Adrenal gland (tissue), 12 donors: ENCODE measurements around the gene FIS1. TPM values are rescaled to one million over a fixed set of nuclear protein-coding genes. Genes with fewer than 3 reads are reported as not detected.
"Not testable (repeated sequence)": the region's sequence is repeated elsewhere in the genome, so short reads cannot be mapped to it uniquely, and the experiment has no call there.

ENCODE experiments used
- DNase-seq, 7 donors: peaks; one replicate each; pipeline ENCODE4 v3.0.0-alpha.2; 2019 to 2020
- H3K27ac ChIP-seq, 5 donors: fragments of 200-600 bp; sonication (generic) in 4 of 5; 1 replicate in 3 of 5; 2 replicates in 2 of 5; pipeline versions ENCODE4 v1.5.1 to v1.8.0; 2016 to 2020; ENCODE audit warnings: mild to moderate bottlenecking in 1 of 5
- H3K27me3 ChIP-seq: fragments of 200-600 bp; 2 replicates; pipeline ENCODE4 v1.8.0; 2021
- H3K36me3 ChIP-seq, 2 donors: fragments of 200-600 bp; replicated peaks in 1 of 2; 1 replicate in 1 of 2; 2 replicates in 1 of 2; pipeline versions ENCODE4 v1.5.1 to v1.8.0; 2018 to 2022
- H3K4me1 ChIP-seq, 2 donors: fragments of 200-600 bp; replicated peaks in 1 of 2; 1 replicate in 1 of 2; 2 replicates in 1 of 2; pipeline versions ENCODE4 v1.5.1 to v1.8.0; 2018 to 2021
- H3K4me3 ChIP-seq, 4 donors: fragments of 200-600 bp; sonication (generic) in 3 of 4; one replicate each; pipeline ENCODE4 v1.5.1; 2016 to 2018
- H3K9me3 ChIP-seq, 3 donors: fragments of 200-600 bp; sonication (generic) in 1 of 3; replicated peaks in 1 of 3; 1 replicate in 2 of 3; 2 replicates in 1 of 3; pipeline versions ENCODE4 v1.5.1 to v1.8.0; 2016 to 2021
- CTCF ChIP-seq, 6 experiments: fragments of 450-650 bp in 4 of 6; fragments of 200-600 bp in 2 of 6; sonication (generic) in 1 of 6; IDR thresholded peaks; 1 replicate in 5 of 6; 2 replicates in 1 of 6; pipeline versions ENCODE4 v1.5.1 to v1.8.0; 2016 to 2021; ENCODE audit warnings: antibody characterized with exemption in 6 of 6, mild to moderate bottlenecking in 2 of 6, moderate library complexity in 1 of 6
- POLR2A ChIP-seq, 2 donors: fragments of 450-650 bp; IDR thresholded peaks; one replicate each; pipeline ENCODE4 v1.6.1; 2017; ENCODE audit warnings: antibody characterized with exemption in 2 of 2, mild to moderate bottlenecking in 2 of 2, moderate library complexity in 1 of 2
- WGBS, 4 donors: extraction: QIAGEN DNeasy Blood & Tissue Kit in 2 of 4; methylation state at CpG; one replicate each; pipeline versions ENCODE4 v1.1.5 to v1.1.7; 2013 to 2017; 5-methylcytosine and 5-hydroxymethylcytosine counted together
- intact Hi-C, 2 donors: fragments of 100-400 bp; cut with DNase I; formaldehyde crosslinking; loops; one replicate each; pipeline versions ENCODE4 v1.14.1 to v1.15.0; 2022 to 2023
- polyA plus RNA-seq, 3 donors: library from polyadenylated mRNA; stranded (reverse); fragments of 200-250 nt in 2 of 3; fragments of 350-450 nt in 1 of 3; fragmentation: Illumina TruSeq in 1 of 3; extraction: RNeasy Lipid Tissue Mini Kit (QIAGEN cat#74804) in 1 of 3; gene quantifications; one replicate each; pipeline ENCODE4 v1.2.3, GENCODE V29; 2013 to 2014
- total RNA-seq, 9 donors: library from RNA; depleted of rRNA in 4 of 9; stranded (reverse); fragments of >200 nt in 4 of 9; fragments of 120-200 nt in 1 of 9; fragmentation: NEBNext Ultra II Directional in 1 of 9; extraction: Animal tissue kit (Norgen Biotek cat#: 25700) in 1 of 9; gene quantifications; one replicate each; pipeline versions ENCODE4 v1.1.0 to v1.2.4, GENCODE V29; 2013 to 2023
- donor health status: healthy with polysubstance abuse.
- donor health status: Bipolar disorder and iron deficiency.
- donor health status: DM: yes; HTN: yes; CAD: no.
- donor health status: DM: no; HTN: no; CAD: no.
- donor health status: DM: no; HTN: no; CAD: no.
- donor health status: DM: yes; HTN: yes; CAD: no.

Gene FIS1
- total and polyA plus RNA-seq, 12 donors, result 158 to 439 (median 280) TPM

DNA sequence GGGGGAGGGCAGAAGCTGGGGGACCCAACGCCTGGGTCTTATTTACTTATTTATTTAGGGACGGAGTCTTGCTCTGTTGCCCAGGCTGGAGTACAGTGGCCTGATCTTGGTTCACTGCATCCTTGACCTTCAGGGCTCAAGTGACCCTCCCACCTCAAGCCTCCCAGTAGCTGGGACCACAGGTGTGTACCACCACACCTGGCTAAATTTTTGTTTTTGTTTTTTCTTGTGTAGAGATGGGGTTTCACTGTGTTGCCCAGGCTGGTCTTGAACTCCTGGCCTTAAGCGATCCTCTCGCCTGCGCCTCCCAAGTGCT, 42.3 kb downstream of the FIS1 start:
- Histone ChIP-seq H3K9me3 (no peaks in the 10 kb centered on the region), H3K4me1 (peaks cover 0 to 5% of the 10 kb centered on the region in 2 donors), H3K27ac (no peak overlapping the region), H3K36me3 (no peaks in the 10 kb centered on the region), H3K27me3 (peaks cover 31% of the 10 kb centered on the region), H3K4me3 (no peak overlapping the region)
- TF ChIP-seq POLR2A (IDR thresholded peaks at IDR 0.05) (no peak), CTCF (IDR thresholded peaks at IDR 0.05) (no peak)
- WGBS, 4 donors, result 84 to 97% (median 90%) methylated on average over 3 to 5 of the region's 5 CpGs
- intact Hi-C loops, result no loop called here
- no peak for DNase-seq

- Histone ChIP-seq H3K4me1 (peaks cover 0 to 5% of the 10 kb centered on the region in 2 donors), H3K36me3 (no peaks in the 10 kb centered on the region), H3K9me3 (no peaks in the 10 kb centered on the region), H3K4me3 (no peak overlapping the region), H3K27ac (no peak overlapping the region), H3K27me3 (peaks cover 31% of the 10 kb centered on the region)
- DNase-seq, result no peak
- TF ChIP-seq CTCF (IDR thresholded peaks at IDR 0.05) (no peak), POLR2A (IDR thresholded peaks at IDR 0.05) (no peak)
- intact Hi-C loops, result no loop called here
- WGBS, 4 donors, result 0 to 46% (median 9%) methylated on average over 4 to 75 of the region's 75 CpGs
Observed at GRCh38 chr7:101201695-101202602, 42.9 kb downstream of the FIS1 start.

- WGBS, 4 donors, result 28 to 38% (median 36%) methylated on average over 16 to 21 of the region's 21 CpGs
- intact Hi-C loops, result no loop called here
- Histone ChIP-seq H3K4me3 (no peak within 1 kb of the TSS), H3K27me3 (peaks cover 31% of the 10 kb centered on the region), H3K27ac (no peak within 1 kb of the TSS), H3K36me3 (no peaks in the 10 kb centered on the region), H3K4me1 (peaks cover 0 to 5% of the 10 kb centered on the region in 2 donors), H3K9me3 (no peaks in the 10 kb centered on the region)
- no peak for DNase-seq
- no peak for TF ChIP-seq CTCF (IDR thresholded peaks at IDR 0.05)
- no peak for TF ChIP-seq POLR2A (IDR thresholded peaks at IDR 0.05)
Observed at GRCh38 chr7:101200862-101201599, 43.9 kb downstream of the FIS1 start, which contains the start of gene MOGAT3. Gene MOGAT3 (minus strand): TSS chr7:101201036. CDS start chr7:101200854, 182 bp downstream.

- Histone ChIP-seq H3K27me3 (peaks cover 31% of the 10 kb centered on the region), H3K27ac (no peak overlapping the region), H3K9me3 (no peaks in the 10 kb centered on the region), H3K36me3 (no peaks in the 10 kb centered on the region), H3K4me1 (peaks cover 0 to 5% of the 10 kb centered on the region in 2 donors), H3K4me3 (no peak overlapping the region)
- DNase-seq, result no peak
- 50 to 85% (median 74%) methylated on average over 1 to 2 of the region's 2 CpGs for WGBS, 4 donors
- intact Hi-C loops, result no loop called here
- TF ChIP-seq POLR2A (IDR thresholded peaks at IDR 0.05), result no peak
- TF ChIP-seq CTCF (IDR thresholded peaks at IDR 0.05), result no peak
Observed at GRCh38 chr7:101200504-101200861, 44.4 kb downstream of the FIS1 start.

GRCh38 chr7:101199522-101199921, 45.4 kb downstream of the FIS1 start:
- intact Hi-C loops, H3K9me3 ChIP-seq, H3K4me1 ChIP-seq, H3K4me3 ChIP-seq, H3K27ac ChIP-seq, H3K36me3 ChIP-seq, DNase-seq: not testable (repeated sequence)
- H3K27me3 ChIP-seq, result peaks cover 31% of the 10 kb centered on the region
- WGBS, 4 donors, result 89 to 93% (median 91%) methylated on average over 6 to 10 of the region's 10 CpGs
